Ishikawa (cell line): ENCODE measurements around the gene TRIP13.

Experiments
- CEBPB ChIP-seq: IDR thresholded peaks from 2 replicates; pipeline ENCODE4 v1.6.1; 2012
- CREB1 ChIP-seq: IDR thresholded peaks from 2 replicates; pipeline ENCODE4 v1.6.1; 2012; ENCODE audit warnings: low read depth
- EGR1 ChIP-seq: IDR thresholded peaks from 2 replicates; pipeline ENCODE4 v1.6.1; 2012
- EP300 ChIP-seq: IDR thresholded peaks from 2 replicates; pipeline ENCODE4 v1.6.1; 2012; ENCODE audit warnings: borderline replicate concordance
- NFIC ChIP-seq: IDR thresholded peaks from 2 replicates; pipeline ENCODE4 v1.6.1; 2012
- RAD21 ChIP-seq: IDR thresholded peaks from 2 replicates; pipeline ENCODE4 v1.6.1; 2012; ENCODE audit warnings: low read depth
- TAF1 ChIP-seq: IDR thresholded peaks from 2 replicates; pipeline ENCODE4 v1.6.1; 2012; ENCODE audit warnings: low read depth, mild to moderate bottlenecking
- TEAD4 ChIP-seq: IDR thresholded peaks from 2 replicates; pipeline ENCODE4 v1.6.1; 2012
- USF1 ChIP-seq: IDR thresholded peaks from 2 replicates; pipeline ENCODE4 v1.6.1; 2012
- YY1 ChIP-seq: IDR thresholded peaks from 2 replicates; pipeline ENCODE4 v1.6.1; 2012; ENCODE audit warnings: low read depth
- ZBTB7A ChIP-seq: IDR thresholded peaks from 2 replicates; pipeline ENCODE4 v1.6.1; 2012; ENCODE audit warnings: low read depth
- TF ChIP-seq, protein P1 (sequence below): IDR thresholded peaks from 2 replicates; pipeline ENCODE4 v1.6.1; 2012
- TF ChIP-seq, protein P2 (sequence below): IDR thresholded peaks from 2 replicates; pipeline ENCODE4 v1.6.1; 2012; ENCODE audit warnings: low read depth, mild to moderate bottlenecking

GRCh38 chr5:962386-962785, 69.7 kb downstream of the TRIP13 start:
- TF ChIP-seq, protein P1, sequence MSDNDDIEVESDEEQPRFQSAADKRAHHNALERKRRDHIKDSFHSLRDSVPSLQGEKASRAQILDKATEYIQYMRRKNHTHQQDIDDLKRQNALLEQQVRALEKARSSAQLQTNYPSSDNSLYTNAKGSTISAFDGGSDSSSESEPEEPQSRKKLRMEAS: no peak
- no peak for TF ChIP-seq CEBPB
- no peak for TF ChIP-seq RAD21
- no peak for TF ChIP-seq YY1
- no peak for TF ChIP-seq TAF1
- no peak for TF ChIP-seq EP300
- TF ChIP-seq, protein P2, sequence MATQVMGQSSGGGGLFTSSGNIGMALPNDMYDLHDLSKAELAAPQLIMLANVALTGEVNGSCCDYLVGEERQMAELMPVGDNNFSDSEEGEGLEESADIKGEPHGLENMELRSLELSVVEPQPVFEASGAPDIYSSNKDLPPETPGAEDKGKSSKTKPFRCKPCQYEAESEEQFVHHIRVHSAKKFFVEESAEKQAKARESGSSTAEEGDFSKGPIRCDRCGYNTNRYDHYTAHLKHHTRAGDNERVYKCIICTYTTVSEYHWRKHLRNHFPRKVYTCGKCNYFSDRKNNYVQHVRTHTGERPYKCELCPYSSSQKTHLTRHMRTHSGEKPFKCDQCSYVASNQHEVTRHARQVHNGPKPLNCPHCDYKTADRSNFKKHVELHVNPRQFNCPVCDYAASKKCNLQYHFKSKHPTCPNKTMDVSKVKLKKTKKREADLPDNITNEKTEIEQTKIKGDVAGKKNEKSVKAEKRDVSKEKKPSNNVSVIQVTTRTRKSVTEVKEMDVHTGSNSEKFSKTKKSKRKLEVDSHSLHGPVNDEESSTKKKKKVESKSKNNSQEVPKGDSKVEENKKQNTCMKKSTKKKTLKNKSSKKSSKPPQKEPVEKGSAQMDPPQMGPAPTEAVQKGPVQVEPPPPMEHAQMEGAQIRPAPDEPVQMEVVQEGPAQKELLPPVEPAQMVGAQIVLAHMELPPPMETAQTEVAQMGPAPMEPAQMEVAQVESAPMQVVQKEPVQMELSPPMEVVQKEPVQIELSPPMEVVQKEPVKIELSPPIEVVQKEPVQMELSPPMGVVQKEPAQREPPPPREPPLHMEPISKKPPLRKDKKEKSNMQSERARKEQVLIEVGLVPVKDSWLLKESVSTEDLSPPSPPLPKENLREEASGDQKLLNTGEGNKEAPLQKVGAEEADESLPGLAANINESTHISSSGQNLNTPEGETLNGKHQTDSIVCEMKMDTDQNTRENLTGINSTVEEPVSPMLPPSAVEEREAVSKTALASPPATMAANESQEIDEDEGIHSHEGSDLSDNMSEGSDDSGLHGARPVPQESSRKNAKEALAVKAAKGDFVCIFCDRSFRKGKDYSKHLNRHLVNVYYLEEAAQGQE: no peak
- TF ChIP-seq USF1: no peak
- no peak for TF ChIP-seq TEAD4
- no peak for TF ChIP-seq NFIC
- no peak for TF ChIP-seq CREB1
- TF ChIP-seq EGR1: no peak
- TF ChIP-seq ZBTB7A: no peak
